ENCODE measurements around the gene STX16.

- TF ChIP-seq REST (IDR thresholded peaks at IDR 0.05; ENCODE audit: insufficient read depth in 1 of 2, low read depth in 2 of 2, low read length in 1 of 2): no peak
- no peak for TF ChIP-seq TCF7L2 (IDR thresholded peaks at IDR 0.05; ENCODE audit: low read depth, low read length)
These were observed 21.9 kb upstream of the STX16 start for GRCh38 chr20:58629215-58629580.
